ENCODE results near the gene POLR2J2.
"Not testable (repeated sequence)": the region's sequence is repeated elsewhere in the genome, so short reads cannot be mapped to it uniquely, and the experiment has no call there.

- TF ChIP-seq, protein P1, sequence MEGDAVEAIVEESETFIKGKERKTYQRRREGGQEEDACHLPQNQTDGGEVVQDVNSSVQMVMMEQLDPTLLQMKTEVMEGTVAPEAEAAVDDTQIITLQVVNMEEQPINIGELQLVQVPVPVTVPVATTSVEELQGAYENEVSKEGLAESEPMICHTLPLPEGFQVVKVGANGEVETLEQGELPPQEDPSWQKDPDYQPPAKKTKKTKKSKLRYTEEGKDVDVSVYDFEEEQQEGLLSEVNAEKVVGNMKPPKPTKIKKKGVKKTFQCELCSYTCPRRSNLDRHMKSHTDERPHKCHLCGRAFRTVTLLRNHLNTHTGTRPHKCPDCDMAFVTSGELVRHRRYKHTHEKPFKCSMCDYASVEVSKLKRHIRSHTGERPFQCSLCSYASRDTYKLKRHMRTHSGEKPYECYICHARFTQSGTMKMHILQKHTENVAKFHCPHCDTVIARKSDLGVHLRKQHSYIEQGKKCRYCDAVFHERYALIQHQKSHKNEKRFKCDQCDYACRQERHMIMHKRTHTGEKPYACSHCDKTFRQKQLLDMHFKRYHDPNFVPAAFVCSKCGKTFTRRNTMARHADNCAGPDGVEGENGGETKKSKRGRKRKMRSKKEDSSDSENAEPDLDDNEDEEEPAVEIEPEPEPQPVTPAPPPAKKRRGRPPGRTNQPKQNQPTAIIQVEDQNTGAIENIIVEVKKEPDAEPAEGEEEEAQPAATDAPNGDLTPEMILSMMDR (optimal IDR thresholded peaks at IDR 0.05 in 1 of 3, IDR thresholded peaks at IDR 0.05 in 1 of 3, conservative IDR thresholded peaks at IDR 0.05 in 1 of 3; ENCODE audit: extremely low read depth in 1 of 3, insufficient read depth in 2 of 3, low read length in 3 of 3), result not testable (repeated sequence)
- not testable (repeated sequence) for TF ChIP-seq EZH2 (IDR thresholded peaks at IDR 0.05; ENCODE audit: low read length)
Observed at GRCh38 chr7:102688299-102689036, 17.0 kb upstream of the POLR2J2 start.
